ENCODE data around the gene BFSP2. TPM values are rescaled to one million over a fixed set of nuclear protein-coding genes. Genes with fewer than 3 reads are reported as not detected.

The BFSP2 gene
- polyA plus RNA-seq, 3 donors from 2014 or later: 0.83 TPM; not detected in 2

GRCh38 chr3:133374708-133375402 lies 25.0 kb upstream of the BFSP2 start:
- Mint-ChIP-seq H3K27me3 (ENCODE audit: low read depth in 3 of 3) (peaks cover 0 to 6% (median 2%) of the 10 kb centered on the region in 3 donors), H3K36me3 (no peaks in the 10 kb centered on the region), H3K4me1 (no peaks in the 10 kb centered on the region), H3K27ac (no peak overlapping the region), H3K4me3 (no peak overlapping the region), H3K9me3 (no peaks in the 10 kb centered on the region)
- DNase-seq: no peak

GRCh38 chr3:133375403-133375745 lies 24.5 kb upstream of the BFSP2 start:
- no peak for DNase-seq
- H3K36me3 Mint-ChIP-seq: no peaks in the 10 kb centered on the region
- no peak overlapping the region for H3K4me3 Mint-ChIP-seq
- no peaks in the 10 kb centered on the region for H3K9me3 Mint-ChIP-seq
- no peak overlapping the region for H3K27ac Mint-ChIP-seq
- H3K27me3 Mint-ChIP-seq (ENCODE audit: low read depth in 3 of 3): peaks cover 0 to 6% (median 2%) of the 10 kb centered on the region in 3 donors
- no peaks in the 10 kb centered on the region for H3K4me1 Mint-ChIP-seq

GRCh38 chr3:133376810-133377209 lies 23.0 kb upstream of the BFSP2 start:
- H3K36me3 Mint-ChIP-seq: no peaks in the 10 kb centered on the region
- no peaks in the 10 kb centered on the region for H3K4me1 Mint-ChIP-seq
- H3K9me3 Mint-ChIP-seq: no peaks in the 10 kb centered on the region
- no peak for DNase-seq
- H3K27ac Mint-ChIP-seq: no peak overlapping the region
- peaks cover 0 to 6% (median 2%) of the 10 kb centered on the region in 3 donors for H3K27me3 Mint-ChIP-seq (ENCODE audit: low read depth in 3 of 3)
- H3K4me3 Mint-ChIP-seq: no peak overlapping the region

- H3K27ac Mint-ChIP-seq: no peak overlapping the region
- no peaks in the 10 kb centered on the region for H3K9me3 Mint-ChIP-seq
- H3K4me1 Mint-ChIP-seq: no peaks in the 10 kb centered on the region
These were observed 22.5 kb upstream of the BFSP2 start for GRCh38 chr3:133377396-133377795.

GRCh38 chr3:133379926-133380325 lies 19.9 kb upstream of the BFSP2 start:
- DNase-seq: no peak
- Mint-ChIP-seq H3K4me1 (no peaks in the 10 kb centered on the region), H3K4me3 (no peak overlapping the region), H3K27me3 (ENCODE audit: low read depth in 3 of 3) (peaks cover 0 to 2% (median 0%) of the 10 kb centered on the region in 3 donors), H3K27ac (no peak overlapping the region), H3K36me3 (no peaks in the 10 kb centered on the region), H3K9me3 (no peaks in the 10 kb centered on the region)

More at GRCh38 chr3:133377396-133377795, 22.5 kb upstream of the BFSP2 start:
- Mint-ChIP-seq H3K27me3 (ENCODE audit: low read depth in 3 of 3) (peaks cover 0 to 6% (median 2%) of the 10 kb centered on the region in 3 donors), H3K36me3 (no peaks in the 10 kb centered on the region), H3K4me3 (no peak overlapping the region)
- no peak for DNase-seq

- Mint-ChIP-seq H3K4me1 (no peaks in the 10 kb centered on the region), H3K4me3 (no peak overlapping the region), H3K36me3 (no peaks in the 10 kb centered on the region), H3K27me3 (ENCODE audit: low read depth in 3 of 3) (peaks cover 0 to 4% (median 0%) of the 10 kb centered on the region in 3 donors), H3K27ac (no peak overlapping the region), H3K9me3 (no peaks in the 10 kb centered on the region)
- DNase-seq: no peak
These were observed 19.2 kb upstream of the BFSP2 start for GRCh38 chr3:133380481-133381225.

GRCh38 chr3:133381346-133382109 lies 18.3 kb upstream of the BFSP2 start:
- H3K27ac Mint-ChIP-seq: no peak overlapping the region
- no peaks in the 10 kb centered on the region for H3K9me3 Mint-ChIP-seq
- no peaks in the 10 kb centered on the region for H3K4me1 Mint-ChIP-seq
- H3K4me3 Mint-ChIP-seq: no peak overlapping the region
- peaks cover 0 to 4% (median 0%) of the 10 kb centered on the region in 3 donors for H3K27me3 Mint-ChIP-seq (ENCODE audit: low read depth in 3 of 3)
- H3K36me3 Mint-ChIP-seq: no peaks in the 10 kb centered on the region
- DNase-seq: no peak

- Mint-ChIP-seq H3K36me3 (no peaks in the 10 kb centered on the region), H3K4me1 (no peaks in the 10 kb centered on the region)
These were observed 16.7 kb upstream of the BFSP2 start for GRCh38 chr3:133383175-133383574.

GRCh38 chr3:133383741-133384140 lies 16.1 kb upstream of the BFSP2 start:
- H3K4me3 Mint-ChIP-seq: no peak overlapping the region
- H3K27me3 Mint-ChIP-seq (ENCODE audit: low read depth in 3 of 3): peaks cover 0 to 2% (median 0%) of the 10 kb centered on the region in 3 donors
- no peaks in the 10 kb centered on the region for H3K36me3 Mint-ChIP-seq
- no peak for DNase-seq
- H3K4me1 Mint-ChIP-seq: no peaks in the 10 kb centered on the region
- no peaks in the 10 kb centered on the region for H3K9me3 Mint-ChIP-seq
- H3K27ac Mint-ChIP-seq: no peak overlapping the region

More at GRCh38 chr3:133383175-133383574, 16.7 kb upstream of the BFSP2 start:
- no peaks in the 10 kb centered on the region for H3K9me3 Mint-ChIP-seq
- DNase-seq: no peak
- H3K27me3 Mint-ChIP-seq (ENCODE audit: low read depth in 3 of 3): peaks cover 0 to 2% (median 0%) of the 10 kb centered on the region in 3 donors
- H3K27ac Mint-ChIP-seq: no peak overlapping the region
- H3K4me3 Mint-ChIP-seq: no peak overlapping the region

- no peak for DNase-seq
- Mint-ChIP-seq H3K9me3 (no peaks in the 10 kb centered on the region), H3K36me3 (no peaks in the 10 kb centered on the region), H3K4me3 (no peak overlapping the region), H3K27me3 (ENCODE audit: low read depth in 3 of 3) (peaks cover 0 to 2% (median 0%) of the 10 kb centered on the region in 3 donors), H3K27ac (no peak overlapping the region), H3K4me1 (no peaks in the 10 kb centered on the region)
These were observed 15.4 kb upstream of the BFSP2 start for GRCh38 chr3:133384331-133385027.

- Mint-ChIP-seq H3K27me3 (ENCODE audit: low read depth in 3 of 3) (peaks cover 0 to 2% (median 0%) of the 10 kb centered on the region in 3 donors), H3K4me3 (no peak overlapping the region), H3K27ac (no peak overlapping the region), H3K9me3 (no peaks in the 10 kb centered on the region), H3K4me1 (peaks cover 11 to 15% of the 10 kb centered on the region in 2 donors), H3K36me3 (no peaks in the 10 kb centered on the region)
- no peak for DNase-seq
These were observed 13.0 kb upstream of the BFSP2 start for GRCh38 chr3:133386876-133387275.

- no peak overlapping the region for H3K4me3 Mint-ChIP-seq
- H3K27ac Mint-ChIP-seq: no peak overlapping the region
- no peaks in the 10 kb centered on the region for H3K36me3 Mint-ChIP-seq
- DNase-seq: no peak
- H3K27me3 Mint-ChIP-seq (ENCODE audit: low read depth in 3 of 3): peaks cover 0 to 2% (median 0%) of the 10 kb centered on the region in 3 donors
- peaks cover 11 to 16% of the 10 kb centered on the region in 2 donors for H3K4me1 Mint-ChIP-seq
- H3K9me3 Mint-ChIP-seq: no peaks in the 10 kb centered on the region
These were observed 12.5 kb upstream of the BFSP2 start for GRCh38 chr3:133387341-133387740.

- H3K27ac Mint-ChIP-seq: no peak overlapping the region
These were observed 11.0 kb upstream of the BFSP2 start for GRCh38 chr3:133388696-133389395.

More at GRCh38 chr3:133388696-133389395, 11.0 kb upstream of the BFSP2 start:
- Mint-ChIP-seq H3K4me3 (no peak overlapping the region), H3K4me1 (peaks cover 17 to 26% of the 10 kb centered on the region in 2 donors), H3K36me3 (no peaks in the 10 kb centered on the region), H3K27me3 (ENCODE audit: low read depth in 3 of 3) (peaks cover 0 to 2% (median 0%) of the 10 kb centered on the region in 3 donors), H3K9me3 (no peaks in the 10 kb centered on the region)
- DNase-seq: no peak
